Liver (tissue), 3 donors: ENCODE measurements around the gene GRIK1.

ENCODE experiments used
- ATF3 ChIP-seq: IDR thresholded peaks from 2 replicates; pipeline ENCODE4 v1.6.1; 2016; ENCODE audit warnings: antibody characterized with exemption
- MAX ChIP-seq: IDR thresholded peaks from 2 replicates; pipeline ENCODE4 v1.6.1; 2016; ENCODE audit warnings: antibody characterized with exemption
- NR2F2 ChIP-seq: IDR thresholded peaks from 2 replicates; pipeline ENCODE4 v1.6.1; 2016; ENCODE audit warnings: antibody characterized with exemption
- RAD21 ChIP-seq, 2 donors: IDR thresholded peaks; 2 replicates each; pipeline ENCODE4 v1.6.1; 2016; ENCODE audit warnings: antibody characterized with exemption in 2 of 2, mild to moderate bottlenecking in 2 of 2
- TAF1 ChIP-seq: conservative IDR thresholded peaks from 2 replicates; pipeline ENCODE4 v1.6.1; 2016; ENCODE audit warnings: antibody characterized with exemption, mild to moderate bottlenecking
- YY1 ChIP-seq: IDR thresholded peaks from 2 replicates; pipeline ENCODE4 v1.6.1; 2016; ENCODE audit warnings: antibody characterized with exemption, mild to moderate bottlenecking
- TF ChIP-seq, protein P1 (sequence below): fragments of 150-350 bp; IDR thresholded peaks from 2 replicates; pipeline ENCODE4 v1.5.1; 2017; ENCODE audit warnings: improper control_type of control experiment, low read depth, low read length; ENCODE audit not compliant: missing input control
- TF ChIP-seq, protein P2 (sequence below): IDR thresholded peaks from 2 replicates; pipeline ENCODE4 v1.6.1; 2016; ENCODE audit warnings: antibody characterized with exemption, mild to moderate bottlenecking
- donor health status: healthy.
- donor health status: healthy.

- TF ChIP-seq TAF1 (no peak), RAD21 (IDR thresholded peaks at IDR 0.05) (no peak), ATF3 (no peak), NR2F2 (no peak), MAX (no peak), YY1 (no peak)
- TF ChIP-seq, protein P1, sequence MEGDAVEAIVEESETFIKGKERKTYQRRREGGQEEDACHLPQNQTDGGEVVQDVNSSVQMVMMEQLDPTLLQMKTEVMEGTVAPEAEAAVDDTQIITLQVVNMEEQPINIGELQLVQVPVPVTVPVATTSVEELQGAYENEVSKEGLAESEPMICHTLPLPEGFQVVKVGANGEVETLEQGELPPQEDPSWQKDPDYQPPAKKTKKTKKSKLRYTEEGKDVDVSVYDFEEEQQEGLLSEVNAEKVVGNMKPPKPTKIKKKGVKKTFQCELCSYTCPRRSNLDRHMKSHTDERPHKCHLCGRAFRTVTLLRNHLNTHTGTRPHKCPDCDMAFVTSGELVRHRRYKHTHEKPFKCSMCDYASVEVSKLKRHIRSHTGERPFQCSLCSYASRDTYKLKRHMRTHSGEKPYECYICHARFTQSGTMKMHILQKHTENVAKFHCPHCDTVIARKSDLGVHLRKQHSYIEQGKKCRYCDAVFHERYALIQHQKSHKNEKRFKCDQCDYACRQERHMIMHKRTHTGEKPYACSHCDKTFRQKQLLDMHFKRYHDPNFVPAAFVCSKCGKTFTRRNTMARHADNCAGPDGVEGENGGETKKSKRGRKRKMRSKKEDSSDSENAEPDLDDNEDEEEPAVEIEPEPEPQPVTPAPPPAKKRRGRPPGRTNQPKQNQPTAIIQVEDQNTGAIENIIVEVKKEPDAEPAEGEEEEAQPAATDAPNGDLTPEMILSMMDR: no peak
- TF ChIP-seq, protein P2, sequence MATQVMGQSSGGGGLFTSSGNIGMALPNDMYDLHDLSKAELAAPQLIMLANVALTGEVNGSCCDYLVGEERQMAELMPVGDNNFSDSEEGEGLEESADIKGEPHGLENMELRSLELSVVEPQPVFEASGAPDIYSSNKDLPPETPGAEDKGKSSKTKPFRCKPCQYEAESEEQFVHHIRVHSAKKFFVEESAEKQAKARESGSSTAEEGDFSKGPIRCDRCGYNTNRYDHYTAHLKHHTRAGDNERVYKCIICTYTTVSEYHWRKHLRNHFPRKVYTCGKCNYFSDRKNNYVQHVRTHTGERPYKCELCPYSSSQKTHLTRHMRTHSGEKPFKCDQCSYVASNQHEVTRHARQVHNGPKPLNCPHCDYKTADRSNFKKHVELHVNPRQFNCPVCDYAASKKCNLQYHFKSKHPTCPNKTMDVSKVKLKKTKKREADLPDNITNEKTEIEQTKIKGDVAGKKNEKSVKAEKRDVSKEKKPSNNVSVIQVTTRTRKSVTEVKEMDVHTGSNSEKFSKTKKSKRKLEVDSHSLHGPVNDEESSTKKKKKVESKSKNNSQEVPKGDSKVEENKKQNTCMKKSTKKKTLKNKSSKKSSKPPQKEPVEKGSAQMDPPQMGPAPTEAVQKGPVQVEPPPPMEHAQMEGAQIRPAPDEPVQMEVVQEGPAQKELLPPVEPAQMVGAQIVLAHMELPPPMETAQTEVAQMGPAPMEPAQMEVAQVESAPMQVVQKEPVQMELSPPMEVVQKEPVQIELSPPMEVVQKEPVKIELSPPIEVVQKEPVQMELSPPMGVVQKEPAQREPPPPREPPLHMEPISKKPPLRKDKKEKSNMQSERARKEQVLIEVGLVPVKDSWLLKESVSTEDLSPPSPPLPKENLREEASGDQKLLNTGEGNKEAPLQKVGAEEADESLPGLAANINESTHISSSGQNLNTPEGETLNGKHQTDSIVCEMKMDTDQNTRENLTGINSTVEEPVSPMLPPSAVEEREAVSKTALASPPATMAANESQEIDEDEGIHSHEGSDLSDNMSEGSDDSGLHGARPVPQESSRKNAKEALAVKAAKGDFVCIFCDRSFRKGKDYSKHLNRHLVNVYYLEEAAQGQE: no peak
These were observed 338.7 kb downstream of the GRIK1 start for GRCh38 chr21:29601047-29601446.
